Epidermal melanocyte (primary cell): ENCODE data around the gene XDH.

Experiments
- DNase-seq: peaks from one replicate; pipeline ENCODE4 v3.0.0; 2011; ENCODE audit warnings: low spot score; ENCODE audit not compliant: insufficient read length

The XDH gene

DNA sequence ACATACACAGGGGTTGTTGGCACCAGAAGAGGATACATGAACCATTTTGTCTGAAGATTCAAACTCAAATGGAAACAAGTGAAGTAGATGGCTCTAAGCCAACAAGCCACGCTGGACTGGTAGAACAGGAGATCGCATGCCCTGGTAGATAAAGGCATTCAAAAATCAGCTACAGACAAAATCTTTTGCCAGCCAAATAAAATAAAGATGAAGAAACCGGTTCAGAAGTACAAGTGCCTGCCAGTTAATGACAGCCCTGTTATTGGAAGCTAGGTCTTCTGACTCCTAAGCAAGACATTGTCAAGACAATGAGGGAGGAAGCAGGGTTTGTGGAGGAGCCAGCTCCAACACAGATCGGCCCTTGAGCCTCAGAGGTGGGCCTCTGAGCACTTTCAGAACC lies 128.3 kb downstream of the XDH start:
- DNase-seq: no peak
